ENCODE measurements around the gene ZC3HAV1L.

DNA sequence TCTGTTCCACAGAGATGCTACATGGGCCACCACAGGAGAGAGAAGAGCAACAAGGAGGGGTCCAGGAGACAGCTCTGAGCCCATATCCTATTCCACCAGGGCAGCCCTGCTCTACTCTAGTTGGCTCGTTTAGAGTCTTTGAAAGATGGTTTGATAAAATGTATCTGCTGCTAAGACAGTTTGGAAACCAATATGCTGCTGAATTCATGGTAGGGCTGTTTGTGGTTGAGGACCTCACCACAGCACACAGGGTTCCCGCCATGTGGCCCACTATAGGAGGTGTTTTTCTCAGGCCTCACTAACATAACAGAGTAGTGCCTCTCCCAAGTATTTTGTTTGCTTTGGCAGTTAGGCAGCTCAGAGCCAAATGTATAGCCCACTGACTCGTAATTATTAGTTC is 35.8 kb upstream of the ZC3HAV1L start:
- TF ChIP-seq, protein P1, sequence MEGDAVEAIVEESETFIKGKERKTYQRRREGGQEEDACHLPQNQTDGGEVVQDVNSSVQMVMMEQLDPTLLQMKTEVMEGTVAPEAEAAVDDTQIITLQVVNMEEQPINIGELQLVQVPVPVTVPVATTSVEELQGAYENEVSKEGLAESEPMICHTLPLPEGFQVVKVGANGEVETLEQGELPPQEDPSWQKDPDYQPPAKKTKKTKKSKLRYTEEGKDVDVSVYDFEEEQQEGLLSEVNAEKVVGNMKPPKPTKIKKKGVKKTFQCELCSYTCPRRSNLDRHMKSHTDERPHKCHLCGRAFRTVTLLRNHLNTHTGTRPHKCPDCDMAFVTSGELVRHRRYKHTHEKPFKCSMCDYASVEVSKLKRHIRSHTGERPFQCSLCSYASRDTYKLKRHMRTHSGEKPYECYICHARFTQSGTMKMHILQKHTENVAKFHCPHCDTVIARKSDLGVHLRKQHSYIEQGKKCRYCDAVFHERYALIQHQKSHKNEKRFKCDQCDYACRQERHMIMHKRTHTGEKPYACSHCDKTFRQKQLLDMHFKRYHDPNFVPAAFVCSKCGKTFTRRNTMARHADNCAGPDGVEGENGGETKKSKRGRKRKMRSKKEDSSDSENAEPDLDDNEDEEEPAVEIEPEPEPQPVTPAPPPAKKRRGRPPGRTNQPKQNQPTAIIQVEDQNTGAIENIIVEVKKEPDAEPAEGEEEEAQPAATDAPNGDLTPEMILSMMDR (IDR thresholded peaks at IDR 0.05) = no peak
- TF ChIP-seq POLR2AphosphoS5 (IDR thresholded peaks at IDR 0.05) (no peak), POLR2A (IDR thresholded peaks at IDR 0.05) (no peak), EP300 (IDR thresholded peaks at IDR 0.05) (no peak)
